Right atrium auricular region (tissue), 2 donors: Measurements from ENCODE around the gene SPON1. TPM values are rescaled to one million over a fixed set of nuclear protein-coding genes. Genes with fewer than 3 reads are reported as not detected.

Source experiments
- DNase-seq: peaks from one replicate; pipeline ENCODE4 v3.0.0-alpha.2; 2019; ENCODE audit warnings: low spot score
- H3K27ac ChIP-seq, 2 donors: fragments of 200-600 bp; sonication (generic); 1 replicate in 1 of 2; 2 replicates in 1 of 2; pipeline ENCODE4 v1.5.1; 2016 to 2019
- H3K27me3 ChIP-seq, 2 donors: fragments of 200-600 bp; sonication (generic); one replicate each; pipeline versions ENCODE4 v1.5.1 to v1.6.0; 2017 to 2019
- H3K36me3 ChIP-seq: fragments of 200-600 bp; sonication (generic); one replicate; pipeline ENCODE4 v1.5.1; 2016
- H3K4me1 ChIP-seq, 2 donors: fragments of 200-600 bp; sonication (generic); one replicate each; pipeline versions ENCODE4 v1.5.1 to v1.6.0; 2017 to 2019
- H3K4me3 ChIP-seq, 2 donors: fragments of 200-600 bp; sonication (generic); 1 replicate in 1 of 2; 2 replicates in 1 of 2; pipeline ENCODE4 v1.5.1; 2017 to 2019; ENCODE audit warnings: mild to moderate bottlenecking in 1 of 2, moderate library complexity in 1 of 2
- H3K9me3 ChIP-seq, 2 donors: fragments of 200-600 bp; sonication (generic); one replicate each; pipeline ENCODE4 v1.5.1; 2019
- CTCF ChIP-seq, 2 donors: fragments of 200-600 bp; sonication (generic); IDR thresholded peaks; one replicate each; pipeline ENCODE4 v1.5.1; 2019; ENCODE audit warnings: antibody characterized with exemption in 2 of 2
- total RNA-seq, 2 donors: library from RNA; depleted of rRNA; stranded (reverse); fragments of >200 nt; gene quantifications; one replicate each; pipeline ENCODE4 v1.1.0, GENCODE V29; 2016

SPON1 gene
- total RNA-seq, 2 donors from 2014 or later = 22.8 to 27.0 TPM

- H3K27ac ChIP-seq = no peak overlapping the region
- no peaks in the 10 kb centered on the region for H3K27me3 ChIP-seq
- H3K9me3 ChIP-seq = no peaks in the 10 kb centered on the region
- no peaks in the 10 kb centered on the region for H3K36me3 ChIP-seq
- no peak for DNase-seq
- H3K4me1 ChIP-seq = peaks cover 0 to 4% of the 10 kb centered on the region in 2 donors
- no peak for TF ChIP-seq CTCF (IDR thresholded peaks at IDR 0.05)
- H3K4me3 ChIP-seq = no peak overlapping the region
These were observed 50.3 kb downstream of the SPON1 start for GRCh38 chr11:14012846-14013245.

GRCh38 chr11:14015711-14016110, 53.2 kb downstream of the SPON1 start:
- no peak overlapping the region for H3K4me3 ChIP-seq
- H3K27ac ChIP-seq = no peak overlapping the region
- DNase-seq = no peak
- peaks cover 0 to 4% of the 10 kb centered on the region in 2 donors for H3K4me1 ChIP-seq
- no peaks in the 10 kb centered on the region for H3K36me3 ChIP-seq
- no peaks in the 10 kb centered on the region for H3K9me3 ChIP-seq
- H3K27me3 ChIP-seq = no peaks in the 10 kb centered on the region
- TF ChIP-seq CTCF (IDR thresholded peaks at IDR 0.05) = no peak

GRCh38 chr11:14018441-14018840, 55.9 kb downstream of the SPON1 start:
- Histone ChIP-seq H3K4me1 (peaks cover 0 to 4% of the 10 kb centered on the region in 2 donors), H3K27ac (no peak overlapping the region), H3K9me3 (no peaks in the 10 kb centered on the region), H3K36me3 (no peaks in the 10 kb centered on the region), H3K27me3 (no peaks in the 10 kb centered on the region), H3K4me3 (no peak overlapping the region)
- no peak for TF ChIP-seq CTCF (IDR thresholded peaks at IDR 0.05)
- no peak for DNase-seq

GRCh38 chr11:14021738-14022137, 59.2 kb downstream of the SPON1 start:
- Histone ChIP-seq H3K27me3 (no peaks in the 10 kb centered on the region), H3K4me3 (no peak overlapping the region), H3K4me1 (peaks cover 0 to 9% of the 10 kb centered on the region in 2 donors), H3K9me3 (no peaks in the 10 kb centered on the region), H3K36me3 (no peaks in the 10 kb centered on the region), H3K27ac (no peak overlapping the region)
- no peak for TF ChIP-seq CTCF (IDR thresholded peaks at IDR 0.05)
- no peak for DNase-seq

GRCh38 chr11:14022251-14022650, 59.7 kb downstream of the SPON1 start:
- no peak for TF ChIP-seq CTCF (IDR thresholded peaks at IDR 0.05)
- H3K36me3 ChIP-seq = no peaks in the 10 kb centered on the region
- H3K27ac ChIP-seq = no peak overlapping the region
- no peaks in the 10 kb centered on the region for H3K27me3 ChIP-seq
- peaks cover 0 to 14% of the 10 kb centered on the region in 2 donors for H3K4me1 ChIP-seq
- DNase-seq = no peak
- H3K4me3 ChIP-seq = no peak overlapping the region
- H3K9me3 ChIP-seq = no peaks in the 10 kb centered on the region

- H3K27me3 ChIP-seq = no peaks in the 10 kb centered on the region
These were observed 60.3 kb downstream of the SPON1 start for GRCh38 chr11:14022821-14023220.

More at GRCh38 chr11:14022821-14023220, 60.3 kb downstream of the SPON1 start:
- H3K4me1 ChIP-seq = peaks cover 0 to 15% of the 10 kb centered on the region in 2 donors
- no peak overlapping the region for H3K4me3 ChIP-seq
- H3K36me3 ChIP-seq = no peaks in the 10 kb centered on the region
- H3K27ac ChIP-seq = no peak overlapping the region
- TF ChIP-seq CTCF (IDR thresholded peaks at IDR 0.05) = no peak
- H3K9me3 ChIP-seq = no peaks in the 10 kb centered on the region
- DNase-seq = no peak
